GM23338 (cell line): ENCODE data around the gene RAPGEF4. TPM values are rescaled to one million over a fixed set of nuclear protein-coding genes. Genes with fewer than 3 reads are reported as not detected.

Experiments
- ATAC-seq: fragments of 200-7000 bp; cut with Tn5 transposase; 3 replicates; pipeline ENCODE4 v1.9.1; 2020
- DNase-seq: peaks from one replicate; pipeline ENCODE4 v3.0.0-alpha.2; 2015; ENCODE audit warnings: low spot score
- H2AFZ ChIP-seq: fragments of 200-600 bp; sonication (generic); 2 replicates; pipeline ENCODE4 v1.8.0; 2016; ENCODE audit warnings: antibody characterized with exemption, mild to moderate bottlenecking, moderate library complexity
- H3F3A ChIP-seq: fragments of 200-600 bp; sonication (generic); replicated peaks from 2 replicates; pipeline ENCODE4 v1.8.0; 2017; ENCODE audit warnings: antibody characterized with exemption, mixed run types, low read depth
- H3K27ac ChIP-seq: fragments of 200-600 bp; sonication (generic); 2 replicates; pipeline ENCODE4 v1.6.1; 2016; ENCODE audit warnings: low read depth
- H3K27me3 ChIP-seq: fragments of 200-600 bp; sonication (generic); 2 replicates; pipeline ENCODE4 v1.8.0; 2016; ENCODE audit warnings: mild to moderate bottlenecking, mixed run types, moderate library complexity; ENCODE audit not compliant: insufficient read depth
- H3K36me3 ChIP-seq: fragments of 200-600 bp; sonication (generic); 2 replicates; pipeline ENCODE4 v1.8.0; 2016; ENCODE audit warnings: mild to moderate bottlenecking; ENCODE audit not compliant: insufficient read depth
- H3K4me1 ChIP-seq: fragments of 200-600 bp; sonication (generic); 2 replicates; pipeline ENCODE4 v1.8.0; 2016; ENCODE audit warnings: mild to moderate bottlenecking, moderate library complexity; ENCODE audit not compliant: insufficient read depth
- H3K4me2 ChIP-seq: fragments of 200-600 bp; sonication (generic); 2 replicates; pipeline ENCODE4 v1.7.1; 2017; ENCODE audit warnings: mixed run types
- H3K4me3 ChIP-seq: fragments of 200-600 bp; sonication (generic); 2 replicates; pipeline ENCODE4 v1.6.1; 2016; ENCODE audit warnings: mixed run types
- H3K79me2 ChIP-seq: fragments of 200-600 bp; sonication (generic); replicated peaks from 2 replicates; pipeline ENCODE4 v1.8.0; 2017; ENCODE audit warnings: mild to moderate bottlenecking; ENCODE audit not compliant: insufficient read depth
- H3K9me2 ChIP-seq: fragments of 200-600 bp; sonication (generic); 2 replicates; pipeline ENCODE4 v1.8.0; 2017; ENCODE audit not compliant: insufficient read depth
- H4K20me1 ChIP-seq: fragments of 200-600 bp; sonication (generic); replicated peaks from 2 replicates; pipeline ENCODE4 v1.8.0; 2017; ENCODE audit warnings: mild to moderate bottlenecking; ENCODE audit not compliant: insufficient read depth
- H3K27ac Mint-ChIP-seq: 2 replicates; pipeline ENCODE4 v1.8.0; 2020; ENCODE audit warnings: inconsistent platforms, mild to moderate bottlenecking, moderate library complexity, mixed read lengths
- H3K27me3 Mint-ChIP-seq: 3 replicates; pipeline ENCODE4 v1.8.0; 2022; ENCODE audit warnings: low read depth, mild to moderate bottlenecking, moderate library complexity, mixed read lengths, inconsistent platforms; ENCODE audit not compliant: insufficient read depth, poor library complexity
- H3K36me3 Mint-ChIP-seq: 3 replicates; pipeline ENCODE4 v1.8.0; 2021; ENCODE audit warnings: low read depth, mild to moderate bottlenecking, inconsistent platforms, moderate library complexity, mixed read lengths
- H3K4me1 Mint-ChIP-seq: 3 replicates; pipeline ENCODE4 v1.8.0; 2020; ENCODE audit warnings: mild to moderate bottlenecking, inconsistent platforms, mixed read lengths
- H3K4me3 Mint-ChIP-seq: 3 replicates; pipeline ENCODE4 v1.8.0; 2021; ENCODE audit warnings: moderate library complexity, mild to moderate bottlenecking, inconsistent platforms, mixed read lengths
- H3K9me3 Mint-ChIP-seq: 3 replicates; pipeline ENCODE4 v1.8.0; 2020; ENCODE audit warnings: moderate library complexity, mild to moderate bottlenecking, inconsistent platforms, mixed read lengths
- CREB1 ChIP-seq: fragments of 250-450 bp; sonication (Bioruptor Pico); IDR thresholded peaks from 2 replicates; pipeline ENCODE4 v1.5.0; 2020; ENCODE audit warnings: low read depth, mild to moderate bottlenecking, moderate library complexity
- CTCF ChIP-seq, 2 experiments: fragments of 200-600 bp in 1 of 2; sonication (generic) in 1 of 2; conservative IDR thresholded peaks; 2 replicates each; pipeline versions ENCODE4 v1.5.1 to v1.6.1; 2016 to 2017; ENCODE audit warnings: antibody characterized with exemption in 2 of 2, low read depth in 2 of 2, mild to moderate bottlenecking in 2 of 2, moderate library complexity in 1 of 2
- ETS1 ChIP-seq: IDR thresholded peaks from 2 replicates; pipeline ENCODE4 v1.6.1; 2016; ENCODE audit warnings: antibody characterized with exemption
- EZH2 ChIP-seq: fragments of 200-600 bp; sonication (generic); IDR thresholded peaks from one replicate; pipeline ENCODE4 v1.8.0; 2017; ENCODE audit warnings: antibody characterized with exemption, mild to moderate bottlenecking, low read depth; ENCODE audit not compliant: unreplicated experiment
- EZH2phosphoT487 ChIP-seq: fragments of 200-600 bp; sonication (generic); IDR thresholded peaks from one replicate; pipeline ENCODE4 v1.8.1; 2018; ENCODE audit warnings: antibody characterized with exemption; ENCODE audit not compliant: unreplicated experiment
- NANOG ChIP-seq: IDR thresholded peaks from 2 replicates; pipeline ENCODE4 v1.6.1; 2016; ENCODE audit warnings: antibody characterized with exemption, borderline replicate concordance
- POLR2AphosphoS5 ChIP-seq: IDR thresholded peaks from 2 replicates; pipeline ENCODE4 v1.6.1; 2016; ENCODE audit warnings: antibody characterized with exemption, low read depth
- REST ChIP-seq: IDR thresholded peaks from one replicate; pipeline ENCODE4 v1.6.1; 2018; ENCODE audit warnings: antibody characterized with exemption; ENCODE audit not compliant: unreplicated experiment
- STAT1 ChIP-seq: IDR thresholded peaks from one replicate; pipeline ENCODE4 v1.6.1; 2016; ENCODE audit warnings: antibody characterized with exemption; ENCODE audit not compliant: unreplicated experiment
- polyA plus RNA-seq: library from polyadenylated mRNA; unstranded; fragments of >200 nt; fragmentation: Nextera tagmentation; extraction: Ambion mirVana; gene quantifications from 2 replicates; pipeline ENCODE4 v1.2.1, GENCODE V29; 2016
- total RNA-seq: library from RNA; depleted of rRNA; stranded (reverse); fragments of >200 nt; shearing (Covaris generic); gene quantifications from 2 replicates; pipeline ENCODE4 v1.2.3, GENCODE V29; 2014

RAPGEF4 gene
- total and polyA plus RNA-seq, 2 experiments from 2014 or later: 1.7 to 4.7 TPM

GRCh38 chr2:172914341-172915008 is 178.8 kb downstream of the RAPGEF4 start:
- Mint-ChIP-seq H3K4me3 (no peak overlapping the region), H3K27me3 (peaks cover 5% of the 10 kb centered on the region), H3K9me3 (no peaks in the 10 kb centered on the region), H3K36me3 (no peaks in the 10 kb centered on the region), H3K27ac (no peak overlapping the region), H3K4me1 (peaks cover 9% of the 10 kb centered on the region; the same call in 2 of the 3 replicates)
- Histone ChIP-seq H3K4me2 (no peak overlapping the region), H3F3A (no peaks in the 10 kb centered on the region), H3K4me1 (no peaks in the 10 kb centered on the region), H3K9me2 (no peaks in the 10 kb centered on the region), H3K4me3 (no peak overlapping the region), H3K27me3 (no peaks in the 10 kb centered on the region), H4K20me1 (no peaks in the 10 kb centered on the region), H3K27ac (no peak overlapping the region), H3K79me2 (no peaks in the 10 kb centered on the region), H2AFZ (no peak overlapping the region), H3K36me3 (no peaks in the 10 kb centered on the region)
- DNase-seq: no peak
- ATAC-seq: no peak
- TF ChIP-seq CREB1 (CRISPR knock-in tag) (no peak), POLR2AphosphoS5 (no peak), REST (no peak), ETS1 (no peak), STAT1 (no peak)

- no peak for ATAC-seq
- Histone ChIP-seq H3K36me3 (no peaks in the 10 kb centered on the region), H3F3A (no peaks in the 10 kb centered on the region), H3K4me2 (no peak overlapping the region), H3K27ac (no peak overlapping the region), H3K4me1 (no peaks in the 10 kb centered on the region), H3K9me2 (0 out of 2 replicates have a peak, but pooled peaks cover under 1% of the 10 kb centered on the region), H3K4me3 (no peak overlapping the region), H2AFZ (no peak overlapping the region), H4K20me1 (no peaks in the 10 kb centered on the region), H3K27me3 (no peaks in the 10 kb centered on the region), H3K79me2 (no peaks in the 10 kb centered on the region)
- no peaks in the 10 kb centered on the region for H3K9me3 Mint-ChIP-seq
- H3K27me3 Mint-ChIP-seq: peaks cover 5% of the 10 kb centered on the region
- H3K27ac Mint-ChIP-seq: no peak overlapping the region
- no peaks in the 10 kb centered on the region for H3K36me3 Mint-ChIP-seq
- no peak for DNase-seq
- no peak overlapping the region for H3K4me3 Mint-ChIP-seq
- H3K4me1 Mint-ChIP-seq: peaks cover 10% of the 10 kb centered on the region
- no peak for TF ChIP-seq EZH2phosphoT487
- no peak for TF ChIP-seq ETS1
- no peak for TF ChIP-seq REST
- TF ChIP-seq CTCF (conservative IDR thresholded peaks at IDR 0.05; ENCODE audit: low read depth in 2 of 2): no peak
- no peak for TF ChIP-seq STAT1
- no peak for TF ChIP-seq EZH2
- TF ChIP-seq NANOG: no peak
- no peak for TF ChIP-seq POLR2AphosphoS5
Measured at GRCh38 chr2:172917716-172918115, 182.1 kb downstream of the RAPGEF4 start.
